Erythroblast (primary cell): ENCODE data around the gene ZNF8.

Experiments used
- GATA1 ChIP-seq: IDR thresholded peaks from 2 replicates; pipeline ENCODE4 v1.6.1; 2011; ENCODE audit warnings: low read depth, mild to moderate bottlenecking, control low read depth, low read length, moderate library complexity
- POLR2A ChIP-seq: IDR thresholded peaks from 2 replicates; pipeline ENCODE4 v1.6.1; 2011; ENCODE audit warnings: mild to moderate bottlenecking, low read length

DNA sequence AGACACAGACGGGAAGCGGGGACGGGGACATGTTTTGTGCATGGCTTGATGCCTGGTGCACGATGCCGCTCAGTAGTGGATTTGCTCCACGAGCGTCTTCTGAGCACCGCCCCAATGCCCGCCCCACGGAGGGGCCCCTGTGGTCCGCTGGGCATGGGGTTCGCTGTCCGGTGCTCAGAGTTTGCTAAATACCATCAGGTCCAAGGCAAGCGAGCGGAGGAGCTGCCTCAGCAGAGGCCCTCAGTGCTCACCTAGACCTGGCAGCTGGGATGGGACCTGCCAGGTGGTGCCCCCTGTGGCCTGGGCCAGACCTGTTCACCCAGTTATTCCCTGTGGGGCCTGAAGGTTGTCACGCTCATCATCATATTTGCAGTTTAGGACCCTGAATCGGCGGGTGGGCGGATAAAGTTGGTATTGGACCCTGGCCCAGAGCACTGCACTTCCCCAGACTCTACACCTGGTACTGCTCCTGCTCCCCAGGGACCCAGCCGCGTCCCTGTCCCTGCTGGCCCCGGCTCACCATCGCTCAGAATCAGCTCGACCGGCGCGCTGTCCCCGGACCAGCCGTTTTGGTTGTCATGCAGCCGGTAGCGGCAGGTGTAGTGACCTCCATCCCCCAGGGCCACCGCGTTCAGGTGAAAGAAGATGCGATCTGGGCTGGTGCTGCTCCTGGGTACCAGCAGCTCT, 72.3 kb downstream of the ZNF8 start:
- TF ChIP-seq POLR2A = no peak
- no peak for TF ChIP-seq GATA1
